VCaP (cell line): ENCODE data around the gene ABTB2.
A peak's percentile ranks its signal among the peaks of the same experiment; 100 is the strongest.

Experiments
- H3K27ac ChIP-seq: fragments of 450-650 bp; 2 replicates; pipeline ENCODE4 v1.5.1; 2017
- CTCF ChIP-seq: fragments of 450-650 bp; conservative IDR thresholded peaks from 2 replicates; pipeline ENCODE4 v1.5.1; 2017; ENCODE audit warnings: mild to moderate bottlenecking, moderate library complexity

Gene ABTB2

GRCh38 chr11:34232807-34233206 lies 125.0 kb downstream of the ABTB2 start:
- H3K27ac ChIP-seq: no peak overlapping the region
- TF ChIP-seq CTCF: no peak

GRCh38 chr11:34226210-34226609 lies 131.6 kb downstream of the ABTB2 start:
- no peak for TF ChIP-seq CTCF
- H3K27ac ChIP-seq: peak overlapping the region; percentile 18; the same call in 1 of the 2 replicates

GRCh38 chr11:34225091-34225490 lies 132.7 kb downstream of the ABTB2 start:
- H3K27ac ChIP-seq: no peak overlapping the region; the same call in 1 of the 2 replicates
- TF ChIP-seq CTCF: no peak

- H3K27ac ChIP-seq: no peak overlapping the region; the same call in 1 of the 2 replicates
- TF ChIP-seq CTCF: no peak
These were observed 133.3 kb downstream of the ABTB2 start for GRCh38 chr11:34224434-34224966.

- H3K27ac ChIP-seq: peak overlapping the region; percentile 77
These were observed 133.9 kb downstream of the ABTB2 start for GRCh38 chr11:34223907-34224306.

GRCh38 chr11:34223021-34223813 lies 134.6 kb downstream of the ABTB2 start:
- peak overlapping the region; percentile 77 for H3K27ac ChIP-seq
- no peak for TF ChIP-seq CTCF

More at GRCh38 chr11:34223907-34224306, 133.9 kb downstream of the ABTB2 start:
- no peak for TF ChIP-seq CTCF

- TF ChIP-seq CTCF: no peak
- peak overlapping the region; percentile 77 for H3K27ac ChIP-seq
These were observed 135.8 kb downstream of the ABTB2 start for GRCh38 chr11:34222030-34222429.
